Right lobe of liver (tissue), 4 donors: ENCODE measurements around the gene RAB30.

Experiments used
- POLR2A ChIP-seq: fragments of 450-650 bp; IDR thresholded peaks from one replicate; pipeline ENCODE4 v1.6.1; 2017; ENCODE audit warnings: antibody characterized with exemption, mild to moderate bottlenecking
- TF ChIP-seq, protein P1 (sequence below), 4 donors: fragments of 200-600 bp in 3 of 4; fragments of 450-650 bp in 1 of 4; IDR thresholded peaks; one replicate each; pipeline versions ENCODE4 v1.5.1 to v1.8.0; 2016 to 2022; ENCODE audit warnings: antibody characterized with exemption in 4 of 4, mild to moderate bottlenecking in 2 of 4
- donor health status: DM: no; HTN: no; CAD: no.
- donor health status: DM: no; HTN: no; CAD: no.
- donor health status: DM: no; HTN: yes; CAD: no.

DNA sequence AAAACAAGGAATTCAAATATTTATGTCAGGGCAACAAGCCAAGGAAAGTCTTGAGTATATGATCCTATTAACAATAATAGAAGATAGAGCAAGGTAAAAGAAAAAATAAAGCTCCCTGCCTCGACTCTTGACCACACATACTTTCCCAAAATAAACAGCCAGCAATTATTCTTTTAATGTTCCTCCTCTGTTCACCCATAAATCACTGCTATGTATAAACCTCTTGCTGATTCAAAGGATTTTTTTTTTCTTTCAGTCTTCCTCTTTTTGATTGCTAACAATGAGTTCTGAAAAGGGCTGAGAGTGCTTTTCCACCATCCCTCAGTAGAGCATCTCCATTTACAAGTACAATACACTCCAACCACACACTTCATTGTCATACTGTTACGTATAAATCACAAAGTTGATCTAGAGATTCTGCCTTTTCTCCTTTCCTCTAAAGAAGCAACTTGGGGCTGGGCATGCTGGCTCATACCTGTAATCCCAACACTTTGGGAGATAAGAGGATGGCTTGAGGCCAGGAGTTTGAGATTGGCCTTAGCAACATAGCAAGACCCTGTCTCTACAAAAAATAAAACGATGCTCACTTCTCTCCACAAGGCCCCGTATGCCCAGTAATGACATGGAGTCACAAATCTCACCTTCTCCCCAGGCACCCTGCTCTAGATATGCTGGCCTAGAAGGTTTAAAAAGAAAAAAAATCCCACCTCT is 24.0 kb downstream of the RAB30 start:
- TF ChIP-seq, protein P1, sequence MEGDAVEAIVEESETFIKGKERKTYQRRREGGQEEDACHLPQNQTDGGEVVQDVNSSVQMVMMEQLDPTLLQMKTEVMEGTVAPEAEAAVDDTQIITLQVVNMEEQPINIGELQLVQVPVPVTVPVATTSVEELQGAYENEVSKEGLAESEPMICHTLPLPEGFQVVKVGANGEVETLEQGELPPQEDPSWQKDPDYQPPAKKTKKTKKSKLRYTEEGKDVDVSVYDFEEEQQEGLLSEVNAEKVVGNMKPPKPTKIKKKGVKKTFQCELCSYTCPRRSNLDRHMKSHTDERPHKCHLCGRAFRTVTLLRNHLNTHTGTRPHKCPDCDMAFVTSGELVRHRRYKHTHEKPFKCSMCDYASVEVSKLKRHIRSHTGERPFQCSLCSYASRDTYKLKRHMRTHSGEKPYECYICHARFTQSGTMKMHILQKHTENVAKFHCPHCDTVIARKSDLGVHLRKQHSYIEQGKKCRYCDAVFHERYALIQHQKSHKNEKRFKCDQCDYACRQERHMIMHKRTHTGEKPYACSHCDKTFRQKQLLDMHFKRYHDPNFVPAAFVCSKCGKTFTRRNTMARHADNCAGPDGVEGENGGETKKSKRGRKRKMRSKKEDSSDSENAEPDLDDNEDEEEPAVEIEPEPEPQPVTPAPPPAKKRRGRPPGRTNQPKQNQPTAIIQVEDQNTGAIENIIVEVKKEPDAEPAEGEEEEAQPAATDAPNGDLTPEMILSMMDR (IDR thresholded peaks at IDR 0.05): no peak
- TF ChIP-seq POLR2A: no peak
